ENCODE results near the gene CRKL.

DNA sequence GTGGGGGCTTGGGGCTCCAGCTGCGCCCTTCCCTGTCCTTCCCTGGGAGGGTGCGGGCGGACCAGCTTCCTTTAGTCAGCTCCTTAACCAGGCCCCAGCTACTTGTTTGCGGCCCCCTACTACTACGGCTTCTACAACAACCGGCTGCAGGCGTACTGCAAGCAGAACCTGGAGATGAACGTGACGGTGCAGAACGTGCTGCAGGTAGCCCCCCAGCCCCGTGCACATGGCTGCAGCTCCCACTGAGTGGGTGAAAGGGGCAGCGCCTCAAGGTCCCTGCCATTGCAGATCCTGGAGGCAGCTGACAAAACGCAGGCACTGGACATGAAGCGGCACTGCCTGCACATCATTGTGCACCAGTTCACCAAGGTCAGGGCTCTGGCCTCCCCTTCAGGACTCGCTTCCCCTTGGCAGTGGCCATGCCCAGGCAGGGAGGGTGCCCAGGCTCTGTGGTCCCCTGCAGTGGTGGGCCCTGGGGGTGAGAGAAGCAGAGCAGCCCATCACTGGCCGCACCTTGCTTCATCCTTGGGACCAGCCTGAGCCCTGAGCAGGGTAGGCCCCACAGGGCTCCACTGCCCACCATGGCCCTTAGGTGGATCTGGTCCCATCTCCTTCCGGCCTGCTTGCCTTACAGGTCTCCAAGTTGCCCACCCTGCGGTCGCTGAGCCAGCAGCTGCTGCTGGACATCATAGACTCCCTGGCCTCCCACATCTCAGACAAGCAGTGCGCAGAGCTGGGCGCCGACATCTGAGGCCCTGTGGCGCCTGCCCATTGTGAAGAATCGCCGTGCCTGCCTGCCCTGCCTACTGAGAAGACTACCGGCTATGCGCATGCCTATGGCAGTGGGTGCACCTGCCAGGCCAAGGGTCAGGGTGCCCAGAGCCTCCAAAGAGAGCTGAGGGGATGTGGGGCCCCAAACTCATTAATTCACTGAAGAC lies 79.7 kb downstream of the CRKL start:
- TF ChIP-seq CTCF (conservative IDR thresholded peaks at IDR 0.05; ENCODE audit: low read length) (no peak), EZH2phosphoT487 (IDR thresholded peaks at IDR 0.05; ENCODE audit: borderline replicate concordance) (no peak)

Data from Loucy (cell line).